Mesothelial cell of epicardium (in vitro differentiated cells): ENCODE measurements around the gene FLT3LG. TPM values are rescaled to one million over a fixed set of nuclear protein-coding genes. Genes with fewer than 3 reads are reported as not detected.
A peak's percentile ranks its signal among the peaks of the same experiment; 100 is the strongest.

Experiments used
- DNase-seq, 2 experiments: peaks; one replicate each; pipeline ENCODE4 v3.0.0; 2021; ENCODE audit warnings: low spot score in 2 of 2; ENCODE audit not compliant: unreplicated experiment in 2 of 2
- H3K27ac Mint-ChIP-seq: 2 replicates; pipeline ENCODE4 v1.8.0; 2021; ENCODE audit warnings: mixed read lengths
- H3K27me3 Mint-ChIP-seq: 2 replicates; pipeline ENCODE4 v1.8.0; 2021; ENCODE audit warnings: low read depth, mixed read lengths
- H3K36me3 Mint-ChIP-seq: 2 replicates; pipeline ENCODE4 v1.8.0; 2021; ENCODE audit warnings: mixed read lengths
- H3K4me1 Mint-ChIP-seq: 2 replicates; pipeline ENCODE4 v1.8.0; 2021; ENCODE audit warnings: mixed read lengths
- H3K4me3 Mint-ChIP-seq: 2 replicates; pipeline ENCODE4 v1.8.0; 2021; ENCODE audit warnings: mild to moderate bottlenecking, moderate library complexity, mixed read lengths
- H3K9me3 Mint-ChIP-seq: 2 replicates; pipeline ENCODE4 v1.8.0; 2021; ENCODE audit warnings: mixed read lengths
- CTCF ChIP-seq: fragments of 200-600 bp; sonication (generic); IDR thresholded peaks from one replicate; pipeline ENCODE4 v1.5.0; 2021; ENCODE audit warnings: antibody characterized with exemption; ENCODE audit not compliant: unreplicated experiment
- total RNA-seq: library from RNA; stranded (reverse); gene quantifications from 3 replicates; pipeline ENCODE4 v1.2.1, GENCODE V29; 2021

Gene FLT3LG
- total RNA-seq, 1 donor from 2014 or later = 2.4 TPM

DNA sequence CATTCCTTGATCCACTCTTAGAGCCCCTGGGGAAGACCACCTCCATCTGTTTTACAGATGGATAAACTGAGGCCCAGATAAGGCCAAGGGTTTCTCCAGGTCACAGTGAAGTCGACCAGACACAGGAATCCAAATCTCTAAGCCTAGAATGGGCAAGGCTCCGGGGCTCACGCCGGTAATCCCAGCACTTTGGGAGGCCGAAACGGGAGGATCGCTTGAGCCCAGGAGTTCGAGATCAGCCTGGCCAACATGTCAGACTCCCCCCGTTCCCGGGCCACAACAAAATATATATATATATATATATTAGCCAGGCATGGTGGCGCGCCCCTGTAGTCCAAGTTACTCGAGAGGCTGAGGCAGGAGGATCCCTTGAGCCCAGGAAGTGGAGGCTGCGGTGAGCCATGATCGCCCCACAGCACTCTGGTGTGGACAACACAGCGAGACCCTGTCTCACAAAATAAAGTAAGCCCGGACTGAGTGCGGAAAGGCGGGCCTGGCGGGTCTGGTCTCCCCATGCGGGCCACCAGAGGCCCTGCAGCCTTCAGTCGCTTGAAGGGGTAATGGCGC lies 12.8 kb downstream of the FLT3LG start:
- Mint-ChIP-seq H3K36me3 (peaks cover 19% of the 10 kb centered on the region), H3K27me3 (peaks cover 2% of the 10 kb centered on the region), H3K4me3 (peak overlapping the region; percentile 96), H3K27ac (peak overlapping the region; percentile 95), H3K4me1 (peaks cover 23% of the 10 kb centered on the region), H3K9me3 (no peaks in the 10 kb centered on the region)
- no peak for DNase-seq
- no peak for TF ChIP-seq CTCF

GRCh38 chr19:49487277-49488045 lies 13.4 kb downstream of the FLT3LG start, which contains the start of gene RPL13A:
TSS of gene RPL13A (plus strand) at chr19:49487608. CDS start at chr19:49487630, 22 bp downstream.
- TF ChIP-seq CTCF = no peak
- Mint-ChIP-seq H3K4me1 (peaks cover 23% of the 10 kb centered on the region), H3K27ac (peak within 1 kb of the TSS; percentile 95), H3K9me3 (no peaks in the 10 kb centered on the region), H3K27me3 (peaks cover 2% of the 10 kb centered on the region), H3K4me3 (peak within 1 kb of the TSS; percentile 96), H3K36me3 (peaks cover 23% of the 10 kb centered on the region)
- peak; percentile 100 for DNase-seq

DNA sequence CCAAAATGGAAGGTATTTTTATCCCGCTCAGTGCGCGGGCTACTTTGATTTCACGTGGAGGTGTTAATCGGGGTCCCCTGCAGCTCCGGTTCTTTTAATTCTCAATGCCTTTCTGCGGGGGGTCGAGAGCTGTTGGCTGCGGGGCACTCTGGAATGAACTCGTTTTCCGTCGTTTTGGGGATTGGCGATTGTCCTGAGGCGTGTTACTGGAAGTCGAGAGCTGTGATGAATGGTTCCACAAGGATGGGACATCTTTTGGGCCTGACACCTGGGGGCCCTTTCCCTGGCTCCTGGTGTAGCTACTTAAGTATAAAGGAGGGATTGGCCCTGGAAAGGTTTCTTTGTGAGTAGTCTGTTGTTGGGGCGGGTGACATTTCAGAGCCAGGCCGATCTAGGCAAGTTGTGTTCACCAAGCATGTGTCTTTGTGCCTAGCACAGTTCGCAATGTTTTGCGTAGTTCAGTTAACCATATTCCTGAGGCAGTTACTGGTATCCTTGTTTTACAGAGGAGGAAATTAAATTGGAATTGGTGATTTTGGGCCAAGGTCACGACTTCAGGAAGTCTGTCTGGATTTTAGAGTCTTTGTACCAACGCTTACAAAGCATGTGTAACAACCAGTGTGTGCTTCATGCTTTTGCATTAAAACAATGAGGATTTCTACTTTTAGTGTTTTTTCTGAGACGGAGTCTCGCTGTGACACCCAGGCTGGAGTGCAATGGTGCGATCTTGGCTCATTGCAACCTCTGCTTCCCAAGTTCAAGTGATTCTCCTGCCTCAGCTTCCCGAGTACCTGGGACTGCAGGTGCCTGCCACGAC lies 14.2 kb downstream of the FLT3LG start:
- Mint-ChIP-seq H3K27me3 (peaks cover 2% of the 10 kb centered on the region), H3K4me3 (peak overlapping the region; percentile 96)
- no peak for DNase-seq

GRCh38 chr19:49488863-49489537 lies 15.0 kb downstream of the FLT3LG start:
- no peak for DNase-seq
- H3K4me3 Mint-ChIP-seq = peak overlapping the region; percentile 96
- no peaks in the 10 kb centered on the region for H3K9me3 Mint-ChIP-seq
- H3K4me1 Mint-ChIP-seq = peaks cover 23% of the 10 kb centered on the region
- peak overlapping the region; percentile 95 for H3K27ac Mint-ChIP-seq
- H3K36me3 Mint-ChIP-seq = peaks cover 27% of the 10 kb centered on the region
- no peak for TF ChIP-seq CTCF
- peaks cover 2% of the 10 kb centered on the region for H3K27me3 Mint-ChIP-seq

More for the DNA sequence above, 14.2 kb downstream of the FLT3LG start:
- Mint-ChIP-seq H3K9me3 (no peaks in the 10 kb centered on the region), H3K27ac (peak overlapping the region; percentile 95), H3K4me1 (peaks cover 23% of the 10 kb centered on the region), H3K36me3 (peaks cover 27% of the 10 kb centered on the region)
- no peak for TF ChIP-seq CTCF

DNA sequence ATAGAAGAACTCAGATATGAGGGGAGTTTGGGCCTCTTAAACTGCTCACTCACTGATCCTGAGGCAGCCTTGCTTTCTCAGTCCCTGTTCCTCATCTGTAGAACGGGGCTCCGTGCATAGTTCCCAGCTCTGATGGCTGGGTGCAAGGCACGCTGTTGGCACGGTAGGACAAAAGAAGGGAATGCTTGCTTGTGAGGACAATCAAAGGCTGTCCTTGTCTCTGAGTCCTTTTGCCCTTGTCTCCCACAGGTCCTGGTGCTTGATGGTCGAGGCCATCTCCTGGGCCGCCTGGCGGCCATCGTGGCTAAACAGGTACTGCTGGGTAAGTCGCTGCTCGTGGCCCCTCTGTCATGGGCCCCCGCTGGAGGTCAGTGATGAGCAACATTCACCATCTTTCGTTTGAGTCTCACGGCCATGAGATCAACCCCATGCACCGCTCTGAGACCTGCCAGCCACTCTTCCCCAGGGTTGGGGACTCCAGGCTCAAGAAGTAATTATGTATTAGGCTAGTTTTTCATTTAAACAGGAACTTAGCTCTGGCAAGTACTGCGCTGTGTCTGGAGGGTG lies 15.7 kb downstream of the FLT3LG start:
- no peak for TF ChIP-seq CTCF
- peak overlapping the region; percentile 96 for H3K4me3 Mint-ChIP-seq
- peaks cover 23% of the 10 kb centered on the region for H3K4me1 Mint-ChIP-seq
- peak overlapping the region; percentile 95 for H3K27ac Mint-ChIP-seq
- no peaks in the 10 kb centered on the region for H3K9me3 Mint-ChIP-seq
- H3K27me3 Mint-ChIP-seq = peaks cover 2% of the 10 kb centered on the region
- no peak for DNase-seq
- peaks cover 27% of the 10 kb centered on the region for H3K36me3 Mint-ChIP-seq
